Measurements from ENCODE around the gene TPSB2.

Gene TPSB2

DNA sequence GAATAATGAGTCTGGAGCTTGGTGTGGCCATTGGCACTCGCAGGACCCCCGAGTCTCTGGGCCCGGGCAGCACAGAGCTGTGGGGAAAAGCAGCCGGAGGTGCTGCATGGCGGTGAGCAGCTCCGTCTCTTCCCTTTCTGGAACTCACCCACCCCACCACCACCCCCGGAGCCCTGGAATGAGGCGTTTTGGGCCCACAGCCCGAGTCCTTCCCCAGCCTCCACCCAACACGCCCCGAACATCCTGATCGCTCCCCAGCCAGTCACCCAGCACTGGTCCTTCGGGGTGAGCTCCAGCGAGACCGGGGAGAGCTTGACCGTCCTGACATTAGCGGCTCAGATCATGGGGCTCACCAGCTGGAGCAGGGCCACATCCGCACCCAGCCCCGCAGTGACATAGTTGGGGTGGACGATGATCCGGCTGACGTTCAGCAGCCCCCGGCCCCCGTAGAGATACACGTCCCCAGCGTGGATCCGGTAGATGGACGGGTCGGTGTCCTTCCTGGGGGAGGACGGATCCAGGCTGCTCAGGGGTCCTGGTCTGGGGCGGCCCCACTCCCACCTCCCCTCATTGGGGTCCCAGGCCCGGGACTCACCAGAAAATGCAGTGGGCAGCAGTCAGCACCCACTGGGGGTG, 32.3 kb upstream of the TPSB2 start:
- Histone ChIP-seq H3K36me3 (ENCODE audit: control insufficient read depth, insufficient read depth, low read length) (no peaks in the 10 kb centered on the region), H2AFZ (no peak overlapping the region), H3K9me3 (ENCODE audit: control insufficient read depth, low read length) (no peaks in the 10 kb centered on the region), H3K4me3 (ENCODE audit: low read depth, low read length) (no peak overlapping the region), H3K27me3 (ENCODE audit: control insufficient read depth, insufficient read depth, low read length) (peaks cover 6% of the 10 kb centered on the region), H3K4me2 (ENCODE audit: low read length) (no peak overlapping the region), H3K4me1 (peaks cover 4% of the 10 kb centered on the region), H3K79me2 (no peaks in the 10 kb centered on the region), H3K27ac (no peak overlapping the region), H3K9ac (no peak overlapping the region)
- TF ChIP-seq, protein P1, sequence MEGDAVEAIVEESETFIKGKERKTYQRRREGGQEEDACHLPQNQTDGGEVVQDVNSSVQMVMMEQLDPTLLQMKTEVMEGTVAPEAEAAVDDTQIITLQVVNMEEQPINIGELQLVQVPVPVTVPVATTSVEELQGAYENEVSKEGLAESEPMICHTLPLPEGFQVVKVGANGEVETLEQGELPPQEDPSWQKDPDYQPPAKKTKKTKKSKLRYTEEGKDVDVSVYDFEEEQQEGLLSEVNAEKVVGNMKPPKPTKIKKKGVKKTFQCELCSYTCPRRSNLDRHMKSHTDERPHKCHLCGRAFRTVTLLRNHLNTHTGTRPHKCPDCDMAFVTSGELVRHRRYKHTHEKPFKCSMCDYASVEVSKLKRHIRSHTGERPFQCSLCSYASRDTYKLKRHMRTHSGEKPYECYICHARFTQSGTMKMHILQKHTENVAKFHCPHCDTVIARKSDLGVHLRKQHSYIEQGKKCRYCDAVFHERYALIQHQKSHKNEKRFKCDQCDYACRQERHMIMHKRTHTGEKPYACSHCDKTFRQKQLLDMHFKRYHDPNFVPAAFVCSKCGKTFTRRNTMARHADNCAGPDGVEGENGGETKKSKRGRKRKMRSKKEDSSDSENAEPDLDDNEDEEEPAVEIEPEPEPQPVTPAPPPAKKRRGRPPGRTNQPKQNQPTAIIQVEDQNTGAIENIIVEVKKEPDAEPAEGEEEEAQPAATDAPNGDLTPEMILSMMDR (IDR thresholded peaks at IDR 0.05), result no peak

DNA sequence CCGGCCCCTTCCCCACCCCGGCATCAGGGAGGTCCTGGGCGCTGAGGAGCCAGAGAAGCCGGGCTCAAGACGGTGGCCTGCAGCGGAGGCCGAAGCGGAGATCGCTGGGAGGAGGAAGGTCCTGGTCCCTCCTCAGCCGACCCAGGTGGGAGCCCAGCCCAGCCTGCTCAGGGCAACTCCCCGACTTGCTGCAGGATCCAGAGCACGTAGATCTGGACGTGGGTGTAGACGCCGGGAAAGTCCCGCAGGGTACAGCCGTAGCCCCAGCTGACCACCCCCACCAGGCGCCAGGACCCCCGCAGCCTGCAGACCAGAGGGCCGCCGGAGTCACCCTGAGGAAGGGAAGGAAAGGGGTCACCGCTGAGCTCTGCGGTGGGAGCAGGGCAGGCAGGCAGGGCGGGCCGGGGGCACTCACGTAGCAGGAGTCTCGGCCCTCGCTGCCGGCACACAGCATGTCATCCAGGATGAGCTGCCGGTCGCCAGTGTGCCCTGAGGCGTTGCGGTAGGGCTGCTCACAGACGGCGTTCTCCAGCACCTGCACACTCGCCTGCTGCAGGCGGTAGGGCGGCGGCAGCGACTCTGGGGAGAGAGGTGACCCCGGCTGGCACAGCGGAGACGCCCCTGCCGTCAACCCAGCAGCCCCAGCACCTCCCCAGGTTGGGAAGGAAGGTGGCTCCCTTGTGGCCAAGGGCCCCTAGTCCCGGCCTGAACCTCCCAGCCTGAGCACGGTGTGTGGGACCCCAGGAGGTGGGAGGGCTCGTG, 31.3 kb upstream of the TPSB2 start:
- H3K4me2 ChIP-seq (ENCODE audit: low read length), result no peak overlapping the region
- TF ChIP-seq, protein P1 (IDR thresholded peaks at IDR 0.05), result no peak
- peaks cover 6% of the 10 kb centered on the region for H3K27me3 ChIP-seq (ENCODE audit: control insufficient read depth, insufficient read depth, low read length)
- no peaks in the 10 kb centered on the region for H3K36me3 ChIP-seq (ENCODE audit: control insufficient read depth, insufficient read depth, low read length)
- no peak overlapping the region for H3K9ac ChIP-seq
- no peaks in the 10 kb centered on the region for H3K9me3 ChIP-seq (ENCODE audit: control insufficient read depth, low read length)
- H3K4me1 ChIP-seq, result peaks cover 4% of the 10 kb centered on the region
- H3K27ac ChIP-seq, result no peak overlapping the region
- H3K4me3 ChIP-seq (ENCODE audit: low read depth, low read length), result no peak overlapping the region
- no peak overlapping the region for H2AFZ ChIP-seq
- no peaks in the 10 kb centered on the region for H3K79me2 ChIP-seq

DNA sequence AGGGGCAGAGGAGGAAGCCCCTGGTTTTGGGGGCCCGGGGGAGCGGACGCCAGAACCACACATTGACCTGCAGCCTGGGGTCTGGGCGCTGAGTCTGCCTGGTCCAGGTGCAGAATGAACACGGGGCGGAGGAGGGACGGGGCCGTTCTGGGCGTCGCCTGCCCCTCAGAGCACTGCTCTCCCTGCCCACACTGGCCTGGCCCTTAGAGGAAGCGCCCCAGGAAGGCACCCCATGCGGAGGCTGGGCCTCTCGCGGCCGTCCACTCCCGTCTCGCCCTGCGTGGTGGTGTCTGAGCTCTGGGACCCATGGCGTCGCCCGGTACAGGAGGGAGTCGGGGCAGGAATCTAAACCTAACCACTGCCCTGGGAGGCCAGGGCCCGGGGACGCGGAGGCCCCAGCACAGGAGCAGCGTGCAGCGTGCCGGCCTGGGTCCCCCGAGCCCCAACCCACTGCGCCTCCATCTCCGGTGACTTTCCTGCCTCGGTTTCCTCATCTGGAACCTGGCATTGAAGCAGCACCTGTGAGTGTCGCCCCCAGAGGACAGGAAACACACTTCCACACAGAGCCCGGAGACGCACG, 30.2 kb upstream of the TPSB2 start:
- no peak overlapping the region for H3K4me3 ChIP-seq (ENCODE audit: low read depth, low read length)
- H2AFZ ChIP-seq, result no peak overlapping the region
- no peaks in the 10 kb centered on the region for H3K9me3 ChIP-seq (ENCODE audit: control insufficient read depth, low read length)
- no peaks in the 10 kb centered on the region for H3K4me1 ChIP-seq
- TF ChIP-seq, protein P1 (IDR thresholded peaks at IDR 0.05), result no peak
- no peak overlapping the region for H3K27ac ChIP-seq
- H3K79me2 ChIP-seq, result no peaks in the 10 kb centered on the region
- H3K36me3 ChIP-seq (ENCODE audit: control insufficient read depth, insufficient read depth, low read length), result no peaks in the 10 kb centered on the region
- no peak overlapping the region for H3K9ac ChIP-seq
- H3K4me2 ChIP-seq (ENCODE audit: low read length), result no peak overlapping the region
- H3K27me3 ChIP-seq (ENCODE audit: control insufficient read depth, insufficient read depth, low read length), result peaks cover 6% of the 10 kb centered on the region

DNA sequence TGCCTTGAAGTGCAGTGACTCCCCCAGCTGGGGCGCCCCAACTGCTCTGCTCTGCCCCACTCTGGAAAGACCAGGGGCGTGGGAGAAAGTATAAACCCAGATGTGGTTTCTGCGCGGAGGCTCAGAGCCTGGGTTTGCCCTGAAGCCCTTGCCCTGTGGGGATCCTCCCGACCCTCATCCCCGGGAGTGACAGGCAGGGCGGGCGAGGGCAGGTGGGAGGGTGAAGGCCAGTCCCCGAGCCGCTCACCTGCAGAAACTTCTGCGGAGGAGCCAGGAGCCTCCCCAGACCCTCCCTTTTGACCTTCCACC, 29.7 kb upstream of the TPSB2 start:
- TF ChIP-seq, protein P1 (IDR thresholded peaks at IDR 0.05), result no peak
- H3K9me3 ChIP-seq (ENCODE audit: control insufficient read depth, low read length), result no peaks in the 10 kb centered on the region
- no peaks in the 10 kb centered on the region for H3K36me3 ChIP-seq (ENCODE audit: control insufficient read depth, insufficient read depth, low read length)
- H3K27me3 ChIP-seq (ENCODE audit: control insufficient read depth, insufficient read depth, low read length), result peaks cover 6% of the 10 kb centered on the region
- H3K4me1 ChIP-seq, result no peaks in the 10 kb centered on the region
- H2AFZ ChIP-seq, result no peak overlapping the region
- H3K4me3 ChIP-seq (ENCODE audit: low read depth, low read length), result no peak overlapping the region
- no peak overlapping the region for H3K9ac ChIP-seq
- H3K27ac ChIP-seq, result no peak overlapping the region
- no peak overlapping the region for H3K4me2 ChIP-seq (ENCODE audit: low read length)
- H3K79me2 ChIP-seq, result no peaks in the 10 kb centered on the region

Data from parathyroid adenoma (tissue), 2 donors.